ENCODE measurements around the gene SLC28A1. TPM values are rescaled to one million over a fixed set of nuclear protein-coding genes. Genes with fewer than 3 reads are reported as not detected.

Gene SLC28A1
- polyA plus RNA-seq, 1 of the 3 experiments (the other 2 are of a cell fraction), result not detected

DNA sequence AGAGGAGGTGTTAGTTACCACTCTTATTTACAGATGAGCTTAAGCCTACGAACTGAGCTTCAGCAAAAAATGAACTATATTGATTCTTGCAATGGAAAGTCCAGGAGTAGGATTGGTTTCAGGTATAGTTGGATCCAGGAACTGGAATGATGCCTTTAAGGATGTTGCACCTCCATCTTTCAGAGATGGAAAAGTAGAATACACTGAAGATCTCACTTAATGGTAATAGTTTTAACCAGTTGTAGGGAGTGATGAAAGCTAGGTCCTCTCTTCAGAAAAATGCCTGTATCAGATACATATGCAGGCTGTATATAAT, 2.5 kb downstream of the SLC28A1 start:
- Histone ChIP-seq H3K4me1 (ENCODE audit: control insufficient read depth in 1 of 2, insufficient read depth in 2 of 2, low read depth in 1 of 2, low read length in 1 of 2) (peaks cover 0 to 6% of the 10 kb centered on the region in 2 experiments; a peak in 1 of 4 replicates), H3K27me3 (ENCODE audit: insufficient read depth) (no peaks in the 10 kb centered on the region), H3F3A (replicated peaks; ENCODE audit: insufficient read depth) (no peaks in the 10 kb centered on the region), H3K27ac (ENCODE audit: low read depth in 2 of 2, low read length in 1 of 2) (no peak overlapping the region), H3K4me3 (ENCODE audit: low read depth in 2 of 2, low read length in 1 of 2) (no peak overlapping the region), H3K9me2 (no peaks in the 10 kb centered on the region), H3K4me2 (no peak overlapping the region), H2AFZ (ENCODE audit: low read depth) (no peak overlapping the region), H3K36me3 (replicated peaks in 1 of 2; ENCODE audit: control insufficient read depth in 1 of 2, insufficient read depth in 2 of 2, low read length in 1 of 2) (no peaks in the 10 kb centered on the region), H4K20me1 (ENCODE audit: insufficient read depth) (no peaks in the 10 kb centered on the region), H3K9me3 (no peaks in the 10 kb centered on the region), H3K9ac (no peak overlapping the region), H3K79me2 (ENCODE audit: insufficient read depth) (no peaks in the 10 kb centered on the region)
- POLR2A ChIA-PET, result no interaction called here
- TF ChIP-seq, protein P1, sequence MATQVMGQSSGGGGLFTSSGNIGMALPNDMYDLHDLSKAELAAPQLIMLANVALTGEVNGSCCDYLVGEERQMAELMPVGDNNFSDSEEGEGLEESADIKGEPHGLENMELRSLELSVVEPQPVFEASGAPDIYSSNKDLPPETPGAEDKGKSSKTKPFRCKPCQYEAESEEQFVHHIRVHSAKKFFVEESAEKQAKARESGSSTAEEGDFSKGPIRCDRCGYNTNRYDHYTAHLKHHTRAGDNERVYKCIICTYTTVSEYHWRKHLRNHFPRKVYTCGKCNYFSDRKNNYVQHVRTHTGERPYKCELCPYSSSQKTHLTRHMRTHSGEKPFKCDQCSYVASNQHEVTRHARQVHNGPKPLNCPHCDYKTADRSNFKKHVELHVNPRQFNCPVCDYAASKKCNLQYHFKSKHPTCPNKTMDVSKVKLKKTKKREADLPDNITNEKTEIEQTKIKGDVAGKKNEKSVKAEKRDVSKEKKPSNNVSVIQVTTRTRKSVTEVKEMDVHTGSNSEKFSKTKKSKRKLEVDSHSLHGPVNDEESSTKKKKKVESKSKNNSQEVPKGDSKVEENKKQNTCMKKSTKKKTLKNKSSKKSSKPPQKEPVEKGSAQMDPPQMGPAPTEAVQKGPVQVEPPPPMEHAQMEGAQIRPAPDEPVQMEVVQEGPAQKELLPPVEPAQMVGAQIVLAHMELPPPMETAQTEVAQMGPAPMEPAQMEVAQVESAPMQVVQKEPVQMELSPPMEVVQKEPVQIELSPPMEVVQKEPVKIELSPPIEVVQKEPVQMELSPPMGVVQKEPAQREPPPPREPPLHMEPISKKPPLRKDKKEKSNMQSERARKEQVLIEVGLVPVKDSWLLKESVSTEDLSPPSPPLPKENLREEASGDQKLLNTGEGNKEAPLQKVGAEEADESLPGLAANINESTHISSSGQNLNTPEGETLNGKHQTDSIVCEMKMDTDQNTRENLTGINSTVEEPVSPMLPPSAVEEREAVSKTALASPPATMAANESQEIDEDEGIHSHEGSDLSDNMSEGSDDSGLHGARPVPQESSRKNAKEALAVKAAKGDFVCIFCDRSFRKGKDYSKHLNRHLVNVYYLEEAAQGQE (IDR thresholded peaks at IDR 0.05; ENCODE audit: low read depth, low read length), result no peak
- TF ChIP-seq, protein P2, sequence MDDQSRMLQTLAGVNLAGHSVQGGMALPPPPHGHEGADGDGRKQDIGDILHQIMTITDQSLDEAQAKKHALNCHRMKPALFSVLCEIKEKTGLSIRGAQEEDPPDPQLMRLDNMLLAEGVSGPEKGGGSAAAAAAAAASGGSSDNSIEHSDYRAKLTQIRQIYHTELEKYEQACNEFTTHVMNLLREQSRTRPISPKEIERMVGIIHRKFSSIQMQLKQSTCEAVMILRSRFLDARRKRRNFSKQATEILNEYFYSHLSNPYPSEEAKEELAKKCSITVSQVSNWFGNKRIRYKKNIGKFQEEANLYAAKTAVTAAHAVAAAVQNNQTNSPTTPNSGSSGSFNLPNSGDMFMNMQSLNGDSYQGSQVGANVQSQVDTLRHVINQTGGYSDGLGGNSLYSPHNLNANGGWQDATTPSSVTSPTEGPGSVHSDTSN (IDR thresholded peaks at IDR 0.05), result no peak
- no peak for TF ChIP-seq GABPA (IDR thresholded peaks at IDR 0.05; ENCODE audit: low read depth)
- no peak for TF ChIP-seq SIN3A (IDR thresholded peaks at IDR 0.05; ENCODE audit: borderline replicate concordance, low read depth, low read length)
- TF ChIP-seq, protein P3, sequence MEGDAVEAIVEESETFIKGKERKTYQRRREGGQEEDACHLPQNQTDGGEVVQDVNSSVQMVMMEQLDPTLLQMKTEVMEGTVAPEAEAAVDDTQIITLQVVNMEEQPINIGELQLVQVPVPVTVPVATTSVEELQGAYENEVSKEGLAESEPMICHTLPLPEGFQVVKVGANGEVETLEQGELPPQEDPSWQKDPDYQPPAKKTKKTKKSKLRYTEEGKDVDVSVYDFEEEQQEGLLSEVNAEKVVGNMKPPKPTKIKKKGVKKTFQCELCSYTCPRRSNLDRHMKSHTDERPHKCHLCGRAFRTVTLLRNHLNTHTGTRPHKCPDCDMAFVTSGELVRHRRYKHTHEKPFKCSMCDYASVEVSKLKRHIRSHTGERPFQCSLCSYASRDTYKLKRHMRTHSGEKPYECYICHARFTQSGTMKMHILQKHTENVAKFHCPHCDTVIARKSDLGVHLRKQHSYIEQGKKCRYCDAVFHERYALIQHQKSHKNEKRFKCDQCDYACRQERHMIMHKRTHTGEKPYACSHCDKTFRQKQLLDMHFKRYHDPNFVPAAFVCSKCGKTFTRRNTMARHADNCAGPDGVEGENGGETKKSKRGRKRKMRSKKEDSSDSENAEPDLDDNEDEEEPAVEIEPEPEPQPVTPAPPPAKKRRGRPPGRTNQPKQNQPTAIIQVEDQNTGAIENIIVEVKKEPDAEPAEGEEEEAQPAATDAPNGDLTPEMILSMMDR (IDR thresholded peaks at IDR 0.05), result no peak
- TF ChIP-seq, protein P4, sequence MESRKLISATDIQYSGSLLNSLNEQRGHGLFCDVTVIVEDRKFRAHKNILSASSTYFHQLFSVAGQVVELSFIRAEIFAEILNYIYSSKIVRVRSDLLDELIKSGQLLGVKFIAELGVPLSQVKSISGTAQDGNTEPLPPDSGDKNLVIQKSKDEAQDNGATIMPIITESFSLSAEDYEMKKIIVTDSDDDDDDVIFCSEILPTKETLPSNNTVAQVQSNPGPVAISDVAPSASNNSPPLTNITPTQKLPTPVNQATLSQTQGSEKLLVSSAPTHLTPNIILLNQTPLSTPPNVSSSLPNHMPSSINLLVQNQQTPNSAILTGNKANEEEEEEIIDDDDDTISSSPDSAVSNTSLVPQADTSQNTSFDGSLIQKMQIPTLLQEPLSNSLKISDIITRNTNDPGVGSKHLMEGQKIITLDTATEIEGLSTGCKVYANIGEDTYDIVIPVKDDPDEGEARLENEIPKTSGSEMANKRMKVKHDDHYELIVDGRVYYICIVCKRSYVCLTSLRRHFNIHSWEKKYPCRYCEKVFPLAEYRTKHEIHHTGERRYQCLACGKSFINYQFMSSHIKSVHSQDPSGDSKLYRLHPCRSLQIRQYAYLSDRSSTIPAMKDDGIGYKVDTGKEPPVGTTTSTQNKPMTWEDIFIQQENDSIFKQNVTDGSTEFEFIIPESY (IDR thresholded peaks at IDR 0.05; ENCODE audit: borderline replicate concordance, low read depth), result no peak
- TF ChIP-seq FOSL2 (IDR thresholded peaks at IDR 0.05; ENCODE audit: borderline replicate concordance, low read depth), result no peak
- TF ChIP-seq TEAD4 (IDR thresholded peaks at IDR 0.05; ENCODE audit: borderline replicate concordance, insufficient read depth), result no peak
- no peak for TF ChIP-seq ELF1 (IDR thresholded peaks at IDR 0.05)
- TF ChIP-seq RAD21 (IDR thresholded peaks at IDR 0.05; ENCODE audit: low read length), result no peak
- TF ChIP-seq, protein P5, sequence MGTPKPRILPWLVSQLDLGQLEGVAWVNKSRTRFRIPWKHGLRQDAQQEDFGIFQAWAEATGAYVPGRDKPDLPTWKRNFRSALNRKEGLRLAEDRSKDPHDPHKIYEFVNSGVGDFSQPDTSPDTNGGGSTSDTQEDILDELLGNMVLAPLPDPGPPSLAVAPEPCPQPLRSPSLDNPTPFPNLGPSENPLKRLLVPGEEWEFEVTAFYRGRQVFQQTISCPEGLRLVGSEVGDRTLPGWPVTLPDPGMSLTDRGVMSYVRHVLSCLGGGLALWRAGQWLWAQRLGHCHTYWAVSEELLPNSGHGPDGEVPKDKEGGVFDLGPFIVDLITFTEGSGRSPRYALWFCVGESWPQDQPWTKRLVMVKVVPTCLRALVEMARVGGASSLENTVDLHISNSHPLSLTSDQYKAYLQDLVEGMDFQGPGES (IDR thresholded peaks at IDR 0.05; ENCODE audit: low read depth, low read length), result no peak
- TF ChIP-seq FOXM1 (IDR thresholded peaks at IDR 0.05; ENCODE audit: low read depth), result no peak
- no peak for TF ChIP-seq EZH2phosphoT487 (IDR thresholded peaks at IDR 0.05; ENCODE audit: borderline replicate concordance, low read depth)
- TF ChIP-seq RCOR1 (IDR thresholded peaks at IDR 0.05; ENCODE audit: low read length), result no peak
- TF ChIP-seq FOXJ3 (CRISPR knock-in tag; IDR thresholded peaks at IDR 0.05), result no peak
- no peak for TF ChIP-seq CHD2 (IDR thresholded peaks at IDR 0.05; ENCODE audit: low read length, partially characterized antibody)
- TF ChIP-seq, protein P6, sequence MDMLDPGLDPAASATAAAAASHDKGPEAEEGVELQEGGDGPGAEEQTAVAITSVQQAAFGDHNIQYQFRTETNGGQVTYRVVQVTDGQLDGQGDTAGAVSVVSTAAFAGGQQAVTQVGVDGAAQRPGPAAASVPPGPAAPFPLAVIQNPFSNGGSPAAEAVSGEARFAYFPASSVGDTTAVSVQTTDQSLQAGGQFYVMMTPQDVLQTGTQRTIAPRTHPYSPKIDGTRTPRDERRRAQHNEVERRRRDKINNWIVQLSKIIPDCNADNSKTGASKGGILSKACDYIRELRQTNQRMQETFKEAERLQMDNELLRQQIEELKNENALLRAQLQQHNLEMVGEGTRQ (IDR thresholded peaks at IDR 0.05; ENCODE audit: borderline replicate concordance, low read depth, low read length), result no peak
- no peak for DNase-seq
- CTCF ChIA-PET, result no interaction called here
- WGBS (ENCODE audit: low lambda C conversion rate), result 54% methylated on average over 1 of the region's 1 CpG

Measured in SK-N-SH (cell line).